Upper lobe of left lung (tissue), 6 donors: Measurements from ENCODE around the gene SEL1L2. TPM values are rescaled to one million over a fixed set of nuclear protein-coding genes. Genes with fewer than 3 reads are reported as not detected.

ENCODE experiments used
- ATAC-seq, 2 donors: fragments of 200-7000 bp; cut with Tn5 transposase; one replicate each; pipeline ENCODE4 v1.9.1; 2022; ENCODE audit warnings: mild to moderate bottlenecking in 2 of 2, moderate library complexity in 2 of 2; ENCODE audit not compliant: low FRiP score in 2 of 2
- DNase-seq, 2 donors: peaks; one replicate each; pipeline ENCODE4 v3.0.0-alpha.2; 2019 to 2020
- H3K27ac ChIP-seq, 4 donors: fragments of 200-600 bp; sonication (generic); one replicate each; pipeline ENCODE4 v1.5.1; 2016 to 2019
- H3K27me3 ChIP-seq, 4 donors: fragments of 200-600 bp; sonication (generic); one replicate each; pipeline ENCODE4 v1.5.1; 2017 to 2019
- H3K36me3 ChIP-seq, 4 donors: fragments of 200-600 bp; sonication (generic); one replicate each; pipeline ENCODE4 v1.5.1; 2016 to 2019
- H3K4me1 ChIP-seq, 4 donors: fragments of 200-600 bp; sonication (generic); one replicate each; pipeline ENCODE4 v1.5.1; 2018 to 2019
- H3K4me3 ChIP-seq, 4 donors: fragments of 200-600 bp; sonication (generic); one replicate each; pipeline ENCODE4 v1.5.1; 2017 to 2019; ENCODE audit warnings: mild to moderate bottlenecking in 2 of 4, moderate library complexity in 1 of 4
- H3K9me3 ChIP-seq, 4 donors: fragments of 200-600 bp; sonication (generic); one replicate each; pipeline ENCODE4 v1.5.1; 2018 to 2019
- EP300 ChIP-seq, 4 donors: sonication (generic); formaldehyde crosslinking; IDR thresholded peaks; one replicate each; pipeline ENCODE4 v1.5.1; 2017; ENCODE audit warnings: antibody characterized with exemption in 4 of 4, control low read depth in 2 of 4
- POLR2A ChIP-seq, 4 donors: fragments of 450-650 bp; IDR thresholded peaks; one replicate each; pipeline ENCODE4 v1.5.1; 2016 to 2017; ENCODE audit warnings: antibody characterized with exemption in 4 of 4, mild to moderate bottlenecking in 2 of 4
- POLR2AphosphoS5 ChIP-seq, 2 donors: sonication (generic); formaldehyde crosslinking; IDR thresholded peaks; one replicate each; pipeline ENCODE4 v1.5.1; 2017; ENCODE audit warnings: antibody characterized with exemption in 2 of 2
- WGBS, 2 donors: methylation state at CpG; one replicate each; pipeline ENCODE4 v1.1.5; 2017 to 2018; 5-methylcytosine and 5-hydroxymethylcytosine counted together
- total RNA-seq, 6 donors: library from RNA; depleted of rRNA in 4 of 6; stranded (reverse); fragments of >200 nt in 4 of 6; gene quantifications; one replicate each; pipeline versions ENCODE4 v1.1.0 to v1.2.1, GENCODE V29; 2016 to 2021
- TF ChIP-seq, protein P1 (sequence below), 6 experiments: fragments of 450-650 bp in 4 of 6; fragments of 200-600 bp in 2 of 6; sonication (generic) in 2 of 6; IDR thresholded peaks; one replicate each; pipeline ENCODE4 v1.5.1; 2016 to 2019; ENCODE audit warnings: antibody characterized with exemption in 6 of 6
- donor health status: DM: no; HTN: no; CAD: no; lungs with moderate emphysema.
- donor health status: DM: no; HTN: yes; CAD: no; lungs with severe emphysema.

Gene SEL1L2
- total RNA-seq, 6 donors from 2014 or later: 0.47 TPM; not detected in 5

DNA sequence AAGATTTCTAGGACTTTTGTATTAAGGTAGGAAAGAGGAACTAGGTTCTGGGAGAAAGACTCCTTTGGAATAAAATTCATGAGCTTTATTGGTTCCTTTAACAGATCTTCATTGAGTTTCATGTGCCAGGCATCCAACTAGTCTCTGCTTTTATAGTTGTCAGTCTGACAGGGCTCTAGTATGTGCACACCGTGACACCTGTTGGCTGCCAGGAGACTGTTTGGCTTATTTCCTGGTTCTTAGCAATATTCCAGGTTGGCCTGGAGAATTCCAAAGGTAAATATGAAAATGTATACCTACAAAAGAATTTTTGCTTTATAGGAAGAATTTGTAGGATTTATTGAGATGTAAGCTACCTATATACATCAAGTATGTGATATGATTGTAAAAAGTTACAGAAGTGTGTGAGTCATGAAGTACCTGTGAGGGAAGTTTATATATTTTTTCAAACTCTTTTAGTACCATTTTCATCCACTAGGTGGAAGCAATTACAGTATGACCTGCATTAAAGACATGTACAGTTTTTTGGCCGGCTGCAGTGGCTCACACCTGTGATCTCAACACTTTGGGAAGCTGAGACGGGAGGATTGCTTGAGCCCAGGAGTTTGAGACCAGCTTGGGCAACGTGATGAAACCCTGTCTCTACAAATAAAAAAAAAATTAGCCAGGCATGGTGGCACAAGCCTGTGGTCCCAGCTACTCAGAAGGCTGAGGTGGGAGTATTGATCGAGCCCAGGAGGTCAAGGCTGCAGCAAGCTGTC is 170.3 kb downstream of the SEL1L2 start:
- Histone ChIP-seq H3K27ac (no peak overlapping the region), H3K4me1 (peaks cover 0 to 5% (median 4%) of the 10 kb centered on the region in 4 donors), H3K36me3 (peaks cover 4 to 32% (median 21%) of the 10 kb centered on the region in 4 donors), H3K4me3 (no peak overlapping the region), H3K27me3 (no peaks in the 10 kb centered on the region), H3K9me3 (no peaks in the 10 kb centered on the region)
- 30 to 42% methylated on average over 5 of the region's 5 CpGs for WGBS, 2 donors
- ATAC-seq: peak; percentile 74
- TF ChIP-seq EP300 (IDR thresholded peaks at IDR 0.05): no peak
- TF ChIP-seq, protein P1, sequence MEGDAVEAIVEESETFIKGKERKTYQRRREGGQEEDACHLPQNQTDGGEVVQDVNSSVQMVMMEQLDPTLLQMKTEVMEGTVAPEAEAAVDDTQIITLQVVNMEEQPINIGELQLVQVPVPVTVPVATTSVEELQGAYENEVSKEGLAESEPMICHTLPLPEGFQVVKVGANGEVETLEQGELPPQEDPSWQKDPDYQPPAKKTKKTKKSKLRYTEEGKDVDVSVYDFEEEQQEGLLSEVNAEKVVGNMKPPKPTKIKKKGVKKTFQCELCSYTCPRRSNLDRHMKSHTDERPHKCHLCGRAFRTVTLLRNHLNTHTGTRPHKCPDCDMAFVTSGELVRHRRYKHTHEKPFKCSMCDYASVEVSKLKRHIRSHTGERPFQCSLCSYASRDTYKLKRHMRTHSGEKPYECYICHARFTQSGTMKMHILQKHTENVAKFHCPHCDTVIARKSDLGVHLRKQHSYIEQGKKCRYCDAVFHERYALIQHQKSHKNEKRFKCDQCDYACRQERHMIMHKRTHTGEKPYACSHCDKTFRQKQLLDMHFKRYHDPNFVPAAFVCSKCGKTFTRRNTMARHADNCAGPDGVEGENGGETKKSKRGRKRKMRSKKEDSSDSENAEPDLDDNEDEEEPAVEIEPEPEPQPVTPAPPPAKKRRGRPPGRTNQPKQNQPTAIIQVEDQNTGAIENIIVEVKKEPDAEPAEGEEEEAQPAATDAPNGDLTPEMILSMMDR (IDR thresholded peaks at IDR 0.05): peak; percentile 49 to 67 (median 59)
- no peak for DNase-seq

DNA sequence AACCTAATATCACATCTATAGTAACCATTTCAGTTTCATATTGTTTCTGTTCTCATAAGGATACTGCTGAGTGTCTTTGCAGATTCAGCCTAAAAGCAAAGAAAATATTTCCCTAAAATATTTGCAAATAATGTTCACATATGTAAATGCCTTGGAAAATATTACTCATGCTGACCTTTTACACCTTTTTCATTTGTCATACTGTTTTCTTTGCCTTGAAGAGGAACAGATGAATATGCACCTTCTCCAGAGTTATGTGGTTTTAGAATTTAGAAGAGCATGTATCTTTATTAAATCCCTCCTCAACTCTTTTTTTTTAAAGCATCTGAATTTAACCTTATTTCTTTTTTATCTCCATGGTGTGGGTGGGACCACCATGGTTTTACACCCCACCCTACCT is 173.1 kb downstream of the SEL1L2 start:
- Histone ChIP-seq H3K27ac (no peak overlapping the region), H3K36me3 (peaks cover 4 to 59% (median 39%) of the 10 kb centered on the region in 4 donors), H3K4me3 (no peak overlapping the region), H3K4me1 (peaks cover 0 to 4% (median 4%) of the 10 kb centered on the region in 4 donors), H3K9me3 (no peaks in the 10 kb centered on the region), H3K27me3 (no peaks in the 10 kb centered on the region)
- no peak for DNase-seq
- TF ChIP-seq, protein P1 (IDR thresholded peaks at IDR 0.05): no peak
- no peak for TF ChIP-seq EP300 (IDR thresholded peaks at IDR 0.05)
- ATAC-seq: no peak

DNA sequence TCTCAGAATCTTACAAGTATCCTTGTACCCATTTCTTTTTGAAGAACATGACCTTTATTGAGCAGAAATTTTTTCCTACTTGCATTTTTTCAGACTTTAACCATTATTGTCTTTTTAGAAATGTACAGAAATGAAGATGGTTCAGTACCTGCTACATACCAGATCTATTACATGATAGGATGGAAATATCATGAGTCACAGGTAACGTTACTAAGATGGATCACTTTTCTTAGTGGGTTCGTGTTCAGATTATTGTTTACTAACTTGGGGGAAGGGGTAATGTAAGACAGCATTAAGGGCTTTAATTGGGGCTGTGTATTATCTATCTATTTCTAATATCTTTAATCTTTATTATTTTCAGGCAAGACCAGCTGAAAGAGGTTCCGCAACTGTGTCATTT is 173.7 kb downstream of the SEL1L2 start:
- Histone ChIP-seq H3K27ac (no peak overlapping the region), H3K4me1 (peaks cover 0 to 4% (median 0%) of the 10 kb centered on the region in 4 donors), H3K27me3 (no peaks in the 10 kb centered on the region), H3K9me3 (no peaks in the 10 kb centered on the region), H3K4me3 (no peak overlapping the region), H3K36me3 (peaks cover 4 to 65% (median 45%) of the 10 kb centered on the region in 4 donors)
- TF ChIP-seq, protein P1 (IDR thresholded peaks at IDR 0.05): no peak
- TF ChIP-seq POLR2A (IDR thresholded peaks at IDR 0.05) (no peak), EP300 (IDR thresholded peaks at IDR 0.05) (no peak), POLR2AphosphoS5 (IDR thresholded peaks at IDR 0.05) (no peak)
- WGBS, 2 donors: 82% methylated on average over 3 of the region's 3 CpGs
- DNase-seq: no peak
- no peak for ATAC-seq

DNA sequence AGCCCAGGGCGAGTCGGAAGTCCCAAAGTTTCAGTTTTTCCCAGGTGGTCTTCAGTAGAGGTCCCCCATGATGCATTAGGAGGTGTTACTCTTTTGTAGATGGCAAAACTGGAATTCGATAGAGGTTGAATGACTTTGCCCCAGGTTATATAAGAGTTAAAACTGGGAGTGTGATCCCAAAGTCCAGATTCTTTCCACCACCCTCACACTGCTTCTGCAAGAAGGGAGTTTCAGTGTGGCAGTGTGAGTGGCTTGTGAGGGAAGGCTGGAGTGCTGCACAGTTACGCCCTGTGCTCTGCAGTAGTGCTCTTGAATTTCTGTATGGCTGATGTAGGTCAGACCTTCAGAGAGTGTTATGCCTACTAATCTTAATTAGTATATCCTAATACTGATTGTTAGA is 175.7 kb downstream of the SEL1L2 start:
- H3K4me1 ChIP-seq: peaks cover 0 to 4% (median 0%) of the 10 kb centered on the region in 4 donors
- 92% methylated on average over 4 of the region's 4 CpGs for WGBS, 2 donors
- peaks cover 4 to 86% (median 60%) of the 10 kb centered on the region in 4 donors for H3K36me3 ChIP-seq
- no peak overlapping the region for H3K27ac ChIP-seq
- no peaks in the 10 kb centered on the region for H3K9me3 ChIP-seq
- no peaks in the 10 kb centered on the region for H3K27me3 ChIP-seq
- H3K4me3 ChIP-seq: no peak overlapping the region
- ATAC-seq: no peak
- DNase-seq: no peak
- TF ChIP-seq EP300 (IDR thresholded peaks at IDR 0.05): no peak
- TF ChIP-seq, protein P1 (IDR thresholded peaks at IDR 0.05): no peak
- TF ChIP-seq POLR2AphosphoS5 (IDR thresholded peaks at IDR 0.05): no peak
- TF ChIP-seq POLR2A (IDR thresholded peaks at IDR 0.05): no peak

DNA sequence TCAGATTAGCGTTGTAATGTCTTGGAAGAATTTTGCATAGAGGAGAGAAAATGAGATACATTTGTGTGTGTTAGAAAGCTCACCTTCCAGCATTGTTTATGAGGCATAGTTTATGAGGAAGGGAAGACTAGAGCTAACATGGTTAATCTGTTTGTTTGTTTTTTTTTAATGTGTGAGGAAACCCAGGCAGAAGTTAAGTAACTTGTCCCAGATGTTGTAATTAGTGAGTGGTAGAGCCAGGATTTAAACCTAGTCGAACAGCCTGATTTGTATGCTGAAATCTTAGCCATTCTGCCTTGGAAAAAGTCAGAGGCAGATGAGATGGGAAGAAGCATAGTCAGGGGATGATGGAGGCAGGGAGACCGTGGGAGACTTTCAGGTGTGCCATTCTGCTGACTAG is 176.5 kb downstream of the SEL1L2 start:
- TF ChIP-seq, protein P1 (IDR thresholded peaks at IDR 0.05): no peak
- TF ChIP-seq POLR2AphosphoS5 (IDR thresholded peaks at IDR 0.05): no peak
- TF ChIP-seq POLR2A (IDR thresholded peaks at IDR 0.05): no peak
- no peak for TF ChIP-seq EP300 (IDR thresholded peaks at IDR 0.05)
- Histone ChIP-seq H3K36me3 (peaks cover 11 to 93% (median 67%) of the 10 kb centered on the region in 4 donors), H3K4me3 (no peak overlapping the region), H3K9me3 (no peaks in the 10 kb centered on the region), H3K27ac (no peak overlapping the region), H3K27me3 (no peaks in the 10 kb centered on the region), H3K4me1 (peaks cover 0 to 8% (median 0%) of the 10 kb centered on the region in 4 donors)
- no peak for DNase-seq
- 79 to 86% methylated on average over 3 of the region's 3 CpGs for WGBS, 2 donors
- no peak for ATAC-seq
